HG03139 (cell line): Measurements from ENCODE around the gene TULP4.

Experiments
- ATAC-seq: cut with Tn5 transposase; IDR thresholded peaks from one replicate; pipeline ENCODE4 v1.9.1; 2021; ENCODE audit not compliant: unreplicated experiment

Gene TULP4, protein sequence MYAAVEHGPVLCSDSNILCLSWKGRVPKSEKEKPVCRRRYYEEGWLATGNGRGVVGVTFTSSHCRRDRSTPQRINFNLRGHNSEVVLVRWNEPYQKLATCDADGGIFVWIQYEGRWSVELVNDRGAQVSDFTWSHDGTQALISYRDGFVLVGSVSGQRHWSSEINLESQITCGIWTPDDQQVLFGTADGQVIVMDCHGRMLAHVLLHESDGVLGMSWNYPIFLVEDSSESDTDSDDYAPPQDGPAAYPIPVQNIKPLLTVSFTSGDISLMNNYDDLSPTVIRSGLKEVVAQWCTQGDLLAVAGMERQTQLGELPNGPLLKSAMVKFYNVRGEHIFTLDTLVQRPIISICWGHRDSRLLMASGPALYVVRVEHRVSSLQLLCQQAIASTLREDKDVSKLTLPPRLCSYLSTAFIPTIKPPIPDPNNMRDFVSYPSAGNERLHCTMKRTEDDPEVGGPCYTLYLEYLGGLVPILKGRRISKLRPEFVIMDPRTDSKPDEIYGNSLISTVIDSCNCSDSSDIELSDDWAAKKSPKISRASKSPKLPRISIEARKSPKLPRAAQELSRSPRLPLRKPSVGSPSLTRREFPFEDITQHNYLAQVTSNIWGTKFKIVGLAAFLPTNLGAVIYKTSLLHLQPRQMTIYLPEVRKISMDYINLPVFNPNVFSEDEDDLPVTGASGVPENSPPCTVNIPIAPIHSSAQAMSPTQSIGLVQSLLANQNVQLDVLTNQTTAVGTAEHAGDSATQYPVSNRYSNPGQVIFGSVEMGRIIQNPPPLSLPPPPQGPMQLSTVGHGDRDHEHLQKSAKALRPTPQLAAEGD (N-terminal part only)

GRCh38 chr6:158312165-158312564 lies at the start of gene TULP4:
Gene TULP4, plus strand, starts transcription at chr6:158312465. Its CDS starts 1,552 bp downstream, at chr6:158314017.
- ATAC-seq = no peak

DNA sequence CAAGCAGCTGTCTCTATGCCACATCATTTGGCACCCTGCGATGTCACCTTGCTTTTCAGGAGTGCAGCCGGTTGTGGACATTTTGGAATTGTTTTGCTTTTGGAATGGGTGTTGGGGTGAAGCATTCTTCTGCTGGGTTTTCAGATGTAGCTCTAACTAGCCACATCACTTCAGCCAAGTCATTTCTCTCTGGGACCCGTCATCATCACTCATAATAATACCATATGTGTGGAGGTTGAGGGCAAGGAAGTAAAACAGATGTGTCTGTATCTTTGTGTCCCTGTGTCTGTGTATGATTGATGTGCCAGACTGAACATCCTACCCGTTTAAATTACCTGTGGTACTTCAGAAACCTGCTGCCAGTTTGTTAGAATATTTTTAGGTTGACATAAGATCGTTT lies 49.5 kb upstream of the TULP4 start:
- no peak for ATAC-seq

DNA sequence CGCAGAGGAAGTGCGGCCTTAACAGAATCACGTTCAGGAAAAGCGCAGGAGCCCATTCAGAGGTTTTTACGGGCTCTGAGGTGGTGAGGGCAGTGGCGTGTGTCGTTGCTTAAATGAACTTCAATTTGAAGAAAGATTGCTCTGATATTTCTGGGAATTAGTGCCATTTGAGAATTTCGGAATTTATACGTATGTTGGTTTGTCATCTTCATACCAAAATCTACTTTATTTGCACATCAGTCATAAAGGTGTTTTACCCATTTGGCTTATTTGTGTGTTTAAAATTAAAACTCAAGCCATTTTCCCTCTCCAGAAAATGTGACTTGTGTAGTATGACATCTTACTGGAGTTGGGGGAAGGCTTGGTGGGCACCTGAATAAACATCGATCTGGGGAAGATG lies 48.1 kb upstream of the TULP4 start:
- no peak for ATAC-seq

DNA sequence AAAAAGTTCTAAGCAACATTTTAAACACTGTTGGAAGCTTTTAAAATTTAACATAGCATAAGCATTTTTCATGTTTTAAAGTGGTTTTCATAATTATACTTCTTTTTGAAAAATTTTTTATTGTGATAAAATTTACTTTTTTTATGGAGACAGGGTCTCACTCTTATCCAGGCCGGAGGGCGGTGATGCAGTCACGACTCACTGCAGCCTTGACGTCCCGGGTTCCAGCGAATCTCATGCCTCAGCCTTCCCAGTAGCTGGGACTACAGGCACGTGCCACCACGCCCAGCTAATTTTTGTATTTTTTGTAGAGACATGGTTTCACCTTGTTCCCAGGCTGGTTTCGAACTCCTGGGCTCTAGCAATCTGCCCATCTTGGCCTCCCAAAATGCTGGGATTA lies 46.1 kb upstream of the TULP4 start:
- ATAC-seq = no peak

GRCh38 chr6:158268361-158269147 lies 43.7 kb upstream of the TULP4 start:
- no peak for ATAC-seq

DNA sequence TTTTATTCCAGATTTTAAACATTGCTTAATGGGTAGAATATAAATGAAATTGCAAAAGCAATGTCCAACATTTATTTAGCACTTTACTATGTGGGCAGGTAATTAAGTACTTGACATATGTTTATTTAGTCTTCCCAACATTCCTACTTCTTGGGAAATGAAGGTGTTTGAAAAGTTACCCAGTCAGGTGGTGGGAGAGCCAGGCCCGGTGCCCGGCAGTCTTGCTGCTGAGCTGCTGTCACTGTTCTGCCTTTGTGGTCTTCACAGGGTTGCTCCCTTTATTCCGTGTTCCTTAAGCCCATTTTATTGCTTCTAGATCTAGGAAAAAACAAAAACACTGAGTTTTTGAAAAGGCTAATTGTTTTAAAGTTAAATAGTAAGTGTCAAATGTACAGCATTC lies 42.6 kb upstream of the TULP4 start:
- no peak for ATAC-seq

GRCh38 chr6:158270389-158271127 lies 41.7 kb upstream of the TULP4 start:
- ATAC-seq = no peak

DNA sequence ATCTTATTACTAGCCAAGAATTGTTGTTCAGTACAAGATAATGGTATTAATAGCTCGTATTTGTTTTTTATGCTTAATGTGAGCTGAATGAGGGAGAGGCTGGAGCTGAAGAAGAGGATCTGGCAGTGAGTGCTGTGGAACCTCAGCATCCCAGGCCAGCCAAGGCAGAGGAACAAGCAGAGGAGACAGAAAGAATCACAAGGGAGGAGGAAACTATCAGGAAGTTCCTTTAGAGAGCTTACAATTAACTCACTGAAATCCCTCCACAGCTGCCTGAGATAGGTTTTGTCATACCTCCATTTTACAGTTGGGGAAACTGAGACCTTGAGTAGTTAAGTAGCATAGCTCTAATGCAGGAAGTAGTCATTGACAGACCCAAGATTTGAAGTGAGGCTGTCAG lies 39.9 kb upstream of the TULP4 start:
- no peak for ATAC-seq

DNA sequence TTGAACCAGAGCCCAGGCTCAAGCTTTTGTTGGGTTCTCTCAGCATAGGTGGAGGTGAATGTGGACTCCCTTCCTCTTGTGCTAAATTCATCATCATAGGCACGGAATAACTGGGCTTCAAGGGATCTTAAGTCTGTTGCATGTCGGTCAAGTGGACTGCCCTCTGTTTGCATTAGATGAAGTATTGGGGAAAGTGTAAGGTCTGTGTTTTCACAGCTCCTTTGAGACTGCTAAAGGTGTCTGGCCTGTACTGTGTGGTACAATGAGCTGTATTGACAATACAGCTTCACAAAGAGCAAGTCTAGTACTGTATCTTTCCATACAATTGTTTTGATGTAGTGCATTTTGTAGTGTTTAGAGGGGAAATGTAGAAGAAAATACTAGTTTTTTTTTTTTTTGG lies 34.3 kb upstream of the TULP4 start:
- ATAC-seq = no peak

- no peak for ATAC-seq
These were observed 32.6 kb upstream of the TULP4 start for GRCh38 chr6:158279615-158280014.

DNA sequence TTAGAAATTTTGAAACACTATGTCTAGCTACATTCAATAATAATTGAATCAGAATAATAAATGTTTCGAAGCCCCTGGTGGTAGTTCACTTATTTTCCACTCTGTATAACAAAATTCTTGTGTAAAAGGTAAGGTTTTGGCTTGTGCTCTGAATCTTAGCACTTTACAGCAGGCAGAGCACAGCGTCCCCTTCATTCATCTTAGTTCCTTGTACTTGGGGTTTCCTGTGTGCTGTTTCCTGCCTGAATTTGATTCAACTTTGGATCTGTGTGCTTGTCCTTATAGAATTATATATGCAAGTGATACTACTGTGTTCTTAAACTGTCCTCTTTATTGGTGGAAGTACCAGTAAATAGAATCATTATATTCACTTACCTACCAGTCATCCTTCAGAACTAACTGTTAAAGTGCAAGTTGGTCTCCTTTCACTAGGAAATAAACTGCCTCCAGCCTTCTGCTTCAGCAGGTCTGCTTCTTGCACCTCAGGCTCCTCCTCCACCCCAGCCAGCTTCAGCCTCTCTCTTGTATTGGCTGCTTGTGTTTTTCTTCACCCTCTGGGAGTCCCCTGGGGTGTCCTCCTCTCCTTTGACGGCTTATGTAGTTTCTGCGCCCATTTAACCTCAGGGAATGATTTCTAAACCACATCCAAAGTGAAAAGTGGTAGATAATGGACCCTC lies 28.8 kb upstream of the TULP4 start:
- no peak for ATAC-seq

- ATAC-seq = no peak
These were observed 28.0 kb upstream of the TULP4 start for GRCh38 chr6:158284007-158284875.

GRCh38 chr6:158284876-158285655 lies 27.2 kb upstream of the TULP4 start:
- ATAC-seq = no peak

GRCh38 chr6:158285656-158286021 lies 26.6 kb upstream of the TULP4 start:
- ATAC-seq = no peak

- no peak for ATAC-seq
These were observed 25.9 kb upstream of the TULP4 start for GRCh38 chr6:158286413-158286812.

- no peak for ATAC-seq
These were observed 25.2 kb upstream of the TULP4 start for GRCh38 chr6:158287047-158287446.

DNA sequence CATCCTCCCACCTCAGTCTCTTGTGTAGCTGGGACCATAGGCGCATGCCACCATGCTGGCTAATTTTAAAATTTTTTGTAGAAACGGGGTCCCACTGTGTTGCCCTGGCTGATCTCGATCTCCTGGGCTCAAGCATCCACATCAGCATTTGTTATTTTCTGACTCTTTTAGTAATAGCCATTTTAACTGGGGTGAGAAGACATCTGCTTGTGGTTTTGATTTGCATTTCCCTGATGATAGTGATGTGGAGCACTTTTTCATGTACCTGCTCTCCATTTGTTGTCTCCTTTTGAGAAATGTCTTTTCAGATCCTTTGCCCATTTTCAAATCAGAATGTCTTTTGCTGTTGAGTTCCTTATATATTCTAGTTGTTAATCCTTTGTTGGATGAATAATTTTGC lies 22.2 kb upstream of the TULP4 start:
- peak; percentile 62 for ATAC-seq

DNA sequence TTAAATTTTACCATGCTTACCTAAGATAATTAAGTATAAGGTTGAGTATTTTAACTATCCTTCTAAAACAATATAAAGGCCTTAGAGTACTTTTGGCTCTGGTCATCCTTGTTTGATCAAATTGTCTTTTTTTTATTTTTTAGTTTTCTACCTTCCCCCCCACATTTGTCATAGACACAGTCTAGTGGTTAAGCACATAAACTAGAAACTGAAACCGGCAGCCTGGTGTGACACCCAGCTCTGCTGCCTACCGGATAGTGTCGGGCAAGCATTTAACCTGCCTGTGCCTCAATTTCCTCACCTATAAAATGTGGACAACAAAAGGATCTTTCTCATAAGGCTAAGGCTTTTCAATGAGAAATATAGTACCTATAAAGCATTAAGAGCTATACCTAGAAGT lies 21.6 kb upstream of the TULP4 start:
- ATAC-seq = peak; percentile 67

DNA sequence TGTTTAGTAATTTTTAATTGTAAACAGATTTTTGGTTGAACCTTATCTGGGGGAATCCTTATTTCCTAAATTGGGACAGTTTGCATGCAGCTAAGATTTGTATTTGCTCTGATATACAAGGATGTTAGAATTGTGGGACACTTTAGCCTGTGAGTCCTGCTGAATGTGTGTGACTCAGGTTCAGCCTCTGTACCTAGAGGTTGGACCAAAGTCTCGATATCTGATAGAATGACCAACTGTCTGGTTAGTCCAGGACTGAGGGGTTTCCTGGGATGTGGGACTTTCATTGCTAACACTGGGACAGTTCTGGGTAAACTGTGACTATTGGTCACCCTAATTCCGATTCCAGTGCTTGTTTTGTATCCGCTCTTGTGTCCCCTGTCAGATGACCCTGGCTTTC lies 20.2 kb upstream of the TULP4 start:
- no peak for ATAC-seq
